ENCODE data around the gene ZNF668. TPM values are rescaled to one million over a fixed set of nuclear protein-coding genes. Genes with fewer than 3 reads are reported as not detected.

The ZNF668 gene
- total and polyA plus RNA-seq, 2 of the 4 experiments (the other 2 are of a cell fraction): 4.5 to 11.6 TPM

- Histone ChIP-seq H2BK5ac (ENCODE audit: low read depth, low read length, poor library complexity, severe bottlenecking) (no peak overlapping the region), H4K91ac (ENCODE audit: insufficient read depth, low read depth, low read length) (no peak overlapping the region), H2AFZ (replicated peaks; ENCODE audit: low read length, poor library complexity) (no peak overlapping the region), H4K5ac (ENCODE audit: low read depth, low read length) (no peak overlapping the region), H3K56ac (ENCODE audit: extremely low read depth, insufficient read depth, low read length) (no peak overlapping the region), H3K4me3 (ENCODE audit: insufficient read depth, low read depth, low read length) (no peak overlapping the region), H3K79me1 (ENCODE audit: low read depth in 1 of 2, low read length in 2 of 2) (peaks cover 22 to 47% of the 10 kb centered on the region in 2 experiments), H2BK15ac (ENCODE audit: low read depth, low read length) (no peak overlapping the region), H3K36me3 (ENCODE audit: control insufficient read depth, insufficient read depth, low read length) (peaks cover 17% of the 10 kb centered on the region), H3K27ac (ENCODE audit: insufficient read depth, low read length) (no peak overlapping the region), H3K4me2 (ENCODE audit: low read depth, low read length) (no peak overlapping the region), H2BK120ac (ENCODE audit: low read depth, low read length) (no peak overlapping the region), H3K27me3 (ENCODE audit: control insufficient read depth, insufficient read depth, low read length) (no peaks in the 10 kb centered on the region), H3K23ac (ENCODE audit: low read depth, low read length) (no peak overlapping the region), H3K4me1 (ENCODE audit: control insufficient read depth, insufficient read depth, low read length) (0 out of 2 replicates have a peak, but pooled peaks cover 3% of the 10 kb centered on the region), H2BK20ac (ENCODE audit: low read depth, low read length) (no peak overlapping the region), H3K14ac (replicated peaks; ENCODE audit: low read depth, low read length) (no peak overlapping the region), H3K18ac (ENCODE audit: low read depth, low read length) (no peak overlapping the region), H3K4ac (ENCODE audit: low read depth, low read length) (no peak overlapping the region), H3K9ac (ENCODE audit: low read depth, low read length) (no peak overlapping the region), H2AK9ac (replicated peaks; ENCODE audit: low read depth, low read length, poor library complexity) (no peak overlapping the region), H2AK5ac (ENCODE audit: low read depth, low read length) (no peak overlapping the region), H4K20me1 (ENCODE audit: insufficient read depth, low read length) (peaks cover 9% of the 10 kb centered on the region), H4K8ac (ENCODE audit: low read depth in 2 of 2, low read length in 2 of 2) (no peak overlapping the region), H3K9me1 (ENCODE audit: insufficient read depth, low read length) (peaks cover 3% of the 10 kb centered on the region; the same call in 1 of the 2 replicates), H3K9me3 (ENCODE audit: control insufficient read depth, insufficient read depth, low read length) (no peaks in the 10 kb centered on the region)
- DNase-seq (no peak), ATAC-seq (ENCODE audit: low read depth) (no peak)
- in situ Hi-C loops (cut with MboI; ENCODE audit: low sequenced_read_pairs) (no loop called here), dilution Hi-C loops (cut with HindIII; ENCODE audit: low sequenced_read_pairs, unreplicated experiment) (no loop called here), intact Hi-C loops (cut with micrococcal nuclease) (no loop called here)
- ChIA-PET CTCF (interaction anchor here (0.7 kb wide), 1 partner anchor 22 kb away, joined by 3 read pairs; no protein-coding TSS in a partner anchor), POLR2A (ENCODE audit: unreplicated experiment) (no interaction called here)
- 92% methylated on average over 10 of the region's 16 CpGs; no CpG with 5 or more reads in 1 of the 2 experiments for WGBS, 2 experiments (ENCODE audit: extremely low coverage in 2 of 2, insufficient read length in 1 of 2)
- no TSS peak for BruUV-seq (replicated peaks)
- TF ChIP-seq MXI1 (IDR thresholded peaks at IDR 0.05; ENCODE audit: borderline replicate concordance, low read depth, low read length) (no peak), NFE2L2 (IDR thresholded peaks at IDR 0.05; ENCODE audit: low read depth, low read length) (no peak), USF2 (IDR thresholded peaks at IDR 0.05; ENCODE audit: low read depth, low read length) (no peak), POLR2A (IDR thresholded peaks at IDR 0.05; ENCODE audit: low read depth, low read length) (no peak), BHLHE40 (IDR thresholded peaks at IDR 0.05; ENCODE audit: low read depth, low read length) (no peak), CEBPB (IDR thresholded peaks at IDR 0.05; ENCODE audit: low read depth, low read length) (no peak)
Measured at GRCh38 chr16:31120129-31120528, 46.1 kb upstream of the ZNF668 start.

All from IMR-90 (cell line).